C1 segment of cervical spinal cord (tissue), 14 donors: Measurements from ENCODE around the gene PSTPIP1.

Source experiments
- DNase-seq, 14 donors: peaks; one replicate each; lab custom pipeline; 2025; lab: John Stamatoyannopoulos, UW

PSTPIP1 gene

GRCh38 chr15:77030048-77030927 is 35.4 kb downstream of the PSTPIP1 start:
- no peak for DNase-seq

DNA sequence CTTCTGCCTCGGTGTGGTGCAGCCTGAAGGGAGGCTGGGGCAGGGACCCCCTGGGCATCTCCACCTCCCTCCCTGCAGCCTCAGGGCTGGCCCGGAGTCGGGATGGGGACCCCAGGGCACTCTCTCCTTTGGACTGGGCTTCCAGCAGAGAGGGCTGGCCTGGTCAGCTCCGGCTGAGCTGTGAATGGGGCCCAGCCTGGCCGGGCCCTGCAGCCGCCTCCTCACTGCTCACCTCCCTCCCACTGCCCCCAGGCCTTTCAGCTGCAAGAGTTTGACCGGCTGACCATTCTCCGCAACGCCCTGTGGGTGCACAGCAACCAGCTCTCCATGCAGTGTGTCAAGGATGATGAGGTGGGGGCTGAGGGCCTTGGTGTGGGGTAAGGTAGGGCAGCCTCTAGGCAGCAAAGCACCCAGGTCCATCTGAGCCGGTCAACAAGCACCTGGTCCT is 36.0 kb downstream of the PSTPIP1 start:
- peak in 1 of 14 donors; percentile 27 for DNase-seq

DNA sequence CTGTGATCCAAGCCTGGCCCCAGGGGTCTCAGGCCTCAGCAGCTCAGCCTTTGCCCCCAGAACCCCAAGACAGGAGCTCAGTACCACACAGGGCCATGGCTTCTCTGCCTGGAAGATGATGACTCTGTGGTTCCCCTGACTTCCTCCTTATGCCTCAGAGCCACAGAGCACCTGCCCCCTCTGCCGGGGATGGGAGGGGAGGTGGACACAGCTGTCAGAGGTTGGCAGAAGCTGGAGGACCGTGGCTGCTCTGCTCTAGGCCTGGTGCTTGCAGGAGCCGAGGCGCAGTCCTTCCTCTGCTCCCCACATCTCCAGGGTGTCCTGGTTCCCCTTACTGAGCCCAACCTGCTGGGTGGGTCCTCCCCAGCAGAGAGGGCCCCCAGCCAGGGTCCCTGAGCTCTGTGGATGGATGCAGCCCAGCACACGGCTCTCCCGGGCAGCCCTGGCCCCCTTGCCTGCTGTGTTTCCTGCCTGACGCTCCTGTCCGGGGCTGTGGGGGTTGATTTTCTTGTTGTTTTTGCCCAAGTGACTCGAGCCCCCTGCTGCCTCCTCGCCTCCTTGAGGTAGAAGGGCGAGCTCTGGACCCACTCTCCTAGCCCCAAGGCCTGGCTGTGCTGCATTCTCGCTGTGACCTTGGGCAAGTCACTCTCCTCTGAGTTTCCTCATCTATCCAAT is 36.6 kb downstream of the PSTPIP1 start:
- peak in 1 of 14 donors; percentile 25 for DNase-seq

- no peak for DNase-seq
These were observed 37.2 kb downstream of the PSTPIP1 start for GRCh38 chr15:77032052-77032646.

GRCh38 chr15:77032647-77033416 is 37.9 kb downstream of the PSTPIP1 start:
- DNase-seq: no peak

GRCh38 chr15:77033417-77033728 is 38.4 kb downstream of the PSTPIP1 start:
- no peak for DNase-seq

- no peak for DNase-seq
These were observed 39.1 kb downstream of the PSTPIP1 start for GRCh38 chr15:77033729-77034671.

DNA sequence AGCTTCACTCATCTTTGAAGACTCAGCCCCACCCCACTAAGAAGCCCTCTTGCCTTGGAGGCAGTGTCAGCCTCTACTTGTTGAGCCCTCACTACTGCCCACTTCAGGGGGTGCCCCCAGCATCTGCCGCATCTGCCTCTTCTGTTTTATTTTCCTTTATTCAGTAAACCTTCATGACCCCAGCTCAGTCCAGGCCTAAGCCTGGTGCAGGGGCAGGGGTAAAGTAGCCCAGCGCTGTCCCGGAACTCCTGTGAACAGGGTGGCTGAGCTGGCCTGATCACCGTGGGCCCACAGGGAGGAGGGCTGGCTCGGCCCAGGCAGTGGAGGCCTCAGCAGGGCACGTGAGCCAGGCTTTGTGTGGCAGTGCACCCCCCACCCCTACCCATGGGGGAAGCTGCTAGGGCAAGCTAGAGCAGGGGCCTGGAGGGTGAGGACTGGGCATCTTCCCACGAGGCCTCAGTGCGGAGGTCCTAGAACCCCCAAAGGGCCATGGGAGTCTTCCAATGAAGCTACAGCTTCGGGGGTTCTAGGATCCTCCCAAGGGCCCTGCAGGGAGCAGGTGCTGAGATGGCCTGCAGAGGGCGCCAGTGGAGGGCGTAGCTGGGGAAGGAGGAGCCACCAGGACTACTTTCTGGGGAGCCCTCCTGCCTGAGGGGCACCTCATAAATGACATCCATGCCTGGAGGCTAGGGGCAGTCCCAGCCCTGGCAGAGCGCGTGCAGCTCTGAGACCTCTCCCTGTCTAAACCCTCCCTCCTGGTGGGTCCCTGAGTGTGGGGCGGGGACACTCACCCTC is 40.0 kb downstream of the PSTPIP1 start:
- peak in 3 of 14 donors; percentile 25 to 73 (median 41) for DNase-seq

GRCh38 chr15:77035584-77035983 is 40.7 kb downstream of the PSTPIP1 start:
- no peak for DNase-seq

DNA sequence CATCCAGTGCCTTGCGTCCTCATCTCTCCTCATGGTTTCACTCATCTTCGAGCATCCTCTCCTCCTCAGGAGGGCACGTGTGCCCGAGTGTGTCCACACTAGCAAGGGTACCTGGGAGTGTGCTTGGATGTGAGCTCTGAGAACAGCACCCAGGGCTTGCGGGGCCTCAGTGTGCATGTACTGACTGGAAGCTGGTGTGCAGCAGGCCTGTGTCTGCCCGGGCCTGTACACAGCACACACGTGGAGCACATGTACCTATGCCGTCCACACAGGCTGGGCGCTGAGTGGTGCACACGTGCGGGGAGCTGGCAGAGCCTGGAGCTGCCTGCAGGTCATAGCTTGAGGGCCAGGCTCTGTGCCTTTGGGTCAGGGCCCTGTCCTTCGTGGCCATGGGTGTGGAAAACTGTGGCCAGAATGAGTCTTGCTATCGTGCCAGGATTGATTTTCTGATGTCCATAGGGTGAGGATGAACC is 41.1 kb downstream of the PSTPIP1 start:
- DNase-seq: no peak

GRCh38 chr15:77036537-77037387 is 41.8 kb downstream of the PSTPIP1 start:
- DNase-seq: peak in 1 of 14 donors; percentile 7

DNA sequence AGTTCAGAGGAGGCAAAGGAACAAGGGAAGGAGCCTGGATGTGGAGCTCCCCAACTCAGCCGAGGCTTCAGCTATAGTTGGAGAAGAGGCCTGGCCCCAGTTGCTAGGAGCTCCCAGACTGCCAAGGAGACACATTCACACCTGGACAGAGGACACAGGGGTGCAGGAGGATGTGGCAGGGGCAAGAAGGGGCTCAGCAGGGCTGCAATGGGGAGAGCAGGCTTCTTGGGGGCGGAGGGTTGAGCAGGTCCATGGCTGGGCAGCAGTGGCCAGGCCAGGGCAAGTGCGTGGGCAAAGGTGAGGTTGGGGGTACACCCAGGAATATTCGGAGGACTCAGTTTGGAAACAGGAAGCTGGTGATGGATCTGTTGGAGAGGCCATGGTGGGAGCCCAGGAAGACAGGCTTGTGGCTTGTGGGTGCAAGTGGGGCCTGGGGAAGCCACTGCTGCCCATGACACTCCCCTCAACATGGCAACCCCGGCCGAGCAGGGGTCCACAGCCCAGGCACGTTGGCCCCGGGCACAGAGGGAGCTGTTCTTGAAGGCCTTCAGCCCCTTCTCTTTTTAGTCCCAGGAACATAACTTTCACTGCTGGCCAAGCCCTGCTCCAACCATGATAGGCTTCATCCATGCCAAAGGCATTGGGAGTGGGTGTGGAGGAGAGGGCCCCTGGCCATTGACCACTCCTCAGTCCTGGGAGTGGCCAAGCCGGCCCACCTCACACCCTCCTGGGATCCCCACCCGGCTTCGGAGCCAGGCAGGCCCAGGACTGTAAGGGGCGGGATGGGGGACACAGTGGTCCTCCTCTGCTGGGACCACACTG is 42.7 kb downstream of the PSTPIP1 start:
- DNase-seq: no peak

GRCh38 chr15:77038312-77039216 is 43.6 kb downstream of the PSTPIP1 start:
- no peak for DNase-seq

GRCh38 chr15:77039217-77039533 is 44.2 kb downstream of the PSTPIP1 start:
- DNase-seq: no peak

DNA sequence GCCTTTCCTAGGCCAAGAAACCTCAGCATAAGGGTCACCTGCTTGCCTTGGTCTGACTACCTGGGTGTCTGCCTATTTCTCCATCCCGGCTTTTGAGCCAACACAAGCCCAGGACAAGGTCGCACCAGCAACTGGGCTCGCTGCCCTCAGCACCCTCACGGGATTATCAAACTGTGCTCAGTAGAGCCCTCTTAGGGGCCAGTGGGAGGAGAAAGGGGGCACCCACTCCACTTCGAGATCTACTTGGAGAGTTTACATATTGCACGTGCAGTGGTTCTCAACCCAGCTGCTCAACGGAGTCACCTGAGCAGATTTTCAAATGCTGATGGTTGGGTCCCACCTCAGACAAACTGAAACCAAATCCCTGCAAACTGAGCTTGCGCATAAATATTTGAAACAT is 44.9 kb downstream of the PSTPIP1 start:
- no peak for DNase-seq

- DNase-seq: no peak
These were observed 45.7 kb downstream of the PSTPIP1 start for GRCh38 chr15:77040673-77041072.
